HG03025 (cell line): Measurements from ENCODE around the gene C16orf96.

ENCODE experiments used
- ATAC-seq: cut with Tn5 transposase; IDR thresholded peaks from one replicate; pipeline ENCODE4 v1.9.1; 2021; ENCODE audit warnings: mild to moderate bottlenecking, moderate library complexity; ENCODE audit not compliant: unreplicated experiment, low FRiP score

Gene C16orf96

DNA sequence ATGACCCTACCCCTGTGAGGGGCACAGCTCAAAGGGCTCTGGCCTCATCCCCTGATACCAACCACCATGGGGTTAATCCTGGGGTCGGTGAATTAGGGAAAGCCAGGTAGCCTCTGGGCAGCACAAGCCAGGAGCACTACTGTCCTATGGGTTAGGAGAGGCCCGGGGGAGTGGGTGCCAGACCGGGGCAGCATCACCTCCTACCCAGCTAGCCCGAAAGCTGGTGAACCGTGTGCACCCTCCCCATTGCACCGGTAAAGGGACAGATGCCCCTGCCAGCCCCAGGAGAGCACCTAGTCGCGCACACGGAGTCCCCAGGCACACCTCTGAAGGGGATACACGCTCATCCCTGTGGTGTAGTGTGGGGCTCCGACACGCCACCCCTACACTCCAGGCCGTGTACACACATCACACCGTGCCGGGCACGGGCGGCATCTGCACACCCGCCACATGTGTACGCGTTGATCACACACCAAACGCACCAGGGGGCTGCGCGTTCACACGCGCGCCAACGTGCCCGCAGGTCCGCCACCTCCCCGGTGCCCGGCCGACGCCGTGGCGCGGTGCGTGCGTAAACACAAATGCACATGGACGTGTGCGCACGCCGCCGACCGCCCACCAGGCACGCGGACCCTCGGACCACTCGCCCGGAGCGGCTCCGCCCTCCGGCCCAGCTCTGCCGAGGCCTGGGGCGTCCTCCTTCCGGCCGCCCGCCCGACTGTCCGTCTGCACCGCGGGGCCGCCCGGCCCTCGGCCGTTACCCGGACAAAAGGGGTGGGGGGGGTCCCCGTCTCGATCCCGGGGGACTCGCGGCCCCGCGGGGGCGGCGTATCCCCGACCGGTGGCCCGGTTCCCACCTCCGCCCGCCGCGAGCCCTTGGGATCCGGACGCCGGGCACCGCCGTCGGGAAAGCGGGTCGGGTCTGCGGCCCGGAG lies 57.8 kb downstream of the C16orf96 start:
- no peak for ATAC-seq

DNA sequence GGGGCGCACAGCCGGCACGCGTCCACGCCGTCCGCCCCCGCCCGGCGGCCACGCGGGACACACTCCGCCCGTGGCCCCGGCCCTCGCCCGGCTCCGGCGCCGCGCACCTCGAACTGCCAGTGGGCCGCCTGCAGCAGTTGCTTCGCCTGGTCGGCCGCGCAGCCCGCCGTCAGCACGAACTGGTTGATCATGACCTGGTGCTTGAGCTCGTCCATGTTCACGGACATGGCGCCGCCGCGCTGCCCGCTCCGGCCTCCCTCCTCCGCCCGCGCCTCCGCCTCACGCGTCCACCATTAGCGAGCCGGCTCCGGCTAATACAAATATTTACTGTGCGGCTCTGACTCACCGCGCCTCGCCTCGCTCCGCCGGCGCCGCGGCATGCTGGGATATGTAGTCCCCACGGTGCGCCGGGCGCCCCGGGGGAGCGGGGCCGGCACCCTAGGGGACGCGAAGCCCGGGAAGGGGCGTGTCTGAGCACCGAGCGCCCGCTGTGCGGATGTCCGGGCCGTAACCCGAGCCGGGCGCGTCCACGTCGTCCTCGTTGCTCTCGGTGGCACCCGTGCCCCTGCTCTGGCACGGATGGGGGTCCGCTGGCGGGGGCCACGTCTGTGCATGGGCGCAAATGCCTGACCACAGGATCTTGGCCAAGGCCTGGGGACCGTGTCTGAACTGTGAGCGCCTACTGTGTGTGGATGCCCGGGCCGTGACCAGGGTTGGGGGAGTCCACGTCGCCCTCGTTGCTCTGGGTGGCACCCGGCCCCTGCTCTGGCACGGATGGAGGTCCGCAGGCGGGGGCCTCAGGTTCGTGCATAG lies 58.6 kb downstream of the C16orf96 start, which contains the start of gene UBALD1:
UBALD1 (minus strand) TSS at position 318 of the 813 bp plus-strand sequence; CDS start at position 227, 91 bp downstream.
- ATAC-seq, result peak; percentile 44

DNA sequence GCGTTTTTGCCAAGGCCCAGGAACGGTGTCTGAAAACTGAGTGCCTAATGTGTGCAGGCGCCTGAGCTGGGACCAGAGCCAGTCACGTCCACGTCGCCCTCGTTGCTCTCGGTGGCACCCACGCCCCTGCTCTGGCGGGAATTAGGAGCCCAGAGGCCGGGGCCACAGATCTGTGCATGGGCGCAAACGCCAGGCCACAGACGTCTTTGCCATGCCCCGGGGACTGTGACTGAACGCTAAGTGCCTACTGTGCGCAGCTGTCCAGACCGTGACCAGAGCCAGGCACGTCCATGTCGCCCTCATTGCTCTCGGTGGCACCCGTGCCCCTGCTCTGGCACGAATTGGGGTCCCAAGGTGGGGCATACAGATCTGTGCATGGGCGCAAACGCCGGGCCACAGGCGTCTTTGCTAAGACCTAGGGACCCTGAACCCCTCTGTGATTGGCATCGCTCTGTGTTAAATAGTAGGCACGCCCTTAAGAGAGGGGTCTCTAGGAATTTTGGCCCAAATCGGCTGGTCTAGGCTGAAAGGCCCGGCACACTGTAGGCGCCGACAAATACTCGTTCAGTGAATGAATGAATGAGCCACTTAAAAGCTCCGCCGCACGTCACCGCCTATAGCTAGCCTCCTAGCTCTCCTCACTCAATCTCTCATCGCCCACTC lies 59.4 kb downstream of the C16orf96 start:
- no peak for ATAC-seq

DNA sequence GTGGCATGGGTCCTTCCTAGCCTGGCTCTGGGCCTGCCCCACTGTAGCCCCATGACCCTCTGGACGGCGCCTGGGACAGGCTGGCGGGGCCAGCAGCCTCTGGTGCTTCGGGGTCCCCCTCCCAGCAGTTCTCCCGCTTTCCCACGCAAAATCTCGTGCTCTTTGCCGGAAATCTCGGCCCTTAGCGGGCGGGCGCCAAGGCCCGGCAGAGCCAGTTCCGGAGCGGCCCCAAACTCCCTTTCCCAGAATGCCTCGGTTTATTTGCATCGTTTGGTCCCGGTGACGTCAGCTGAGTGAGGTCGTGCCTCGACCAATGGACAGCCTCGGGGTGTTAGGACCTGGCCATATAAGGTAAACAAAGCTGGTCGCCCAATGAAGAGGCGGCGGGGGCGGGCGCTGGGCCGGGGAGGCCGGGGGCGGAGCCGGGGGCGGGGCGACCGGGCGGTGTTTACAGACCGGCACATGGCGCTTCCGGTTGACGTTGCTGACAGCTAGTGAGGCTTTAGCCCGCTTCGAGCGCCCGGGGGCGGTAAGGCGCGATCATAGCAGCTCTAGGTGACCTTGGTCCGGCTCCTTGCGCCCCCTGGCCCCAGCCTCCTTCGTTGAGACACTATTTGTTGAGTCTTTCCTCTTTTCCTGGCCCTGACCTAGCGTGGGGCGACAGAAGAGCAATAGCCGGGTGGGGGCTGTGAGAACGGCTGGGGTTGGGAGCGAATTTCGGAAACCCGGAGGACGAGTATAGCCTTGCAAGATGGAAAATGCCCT lies 60.1 kb downstream of the C16orf96 start:
- peak; percentile 72 for ATAC-seq

DNA sequence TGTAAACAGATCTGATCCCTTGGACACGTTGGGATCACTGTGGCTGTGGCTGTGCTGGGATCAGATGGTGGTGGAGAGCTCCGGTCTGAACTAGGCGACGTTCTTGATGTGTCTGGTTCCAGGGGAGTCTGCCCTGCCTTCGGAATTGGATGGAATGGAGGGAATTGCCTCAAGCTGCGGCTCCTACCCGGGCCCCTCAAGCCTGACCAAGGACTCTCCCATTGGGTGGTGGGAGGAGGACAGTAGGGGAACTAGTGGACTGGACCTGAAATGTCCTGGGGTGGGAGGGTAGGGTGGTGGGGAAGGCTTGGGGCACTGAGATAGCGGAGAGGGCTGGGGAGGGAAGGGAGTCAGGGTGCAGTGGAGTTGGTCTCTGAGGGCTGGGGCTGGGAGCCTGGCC lies 61.7 kb downstream of the C16orf96 start:
- ATAC-seq, result no peak

DNA sequence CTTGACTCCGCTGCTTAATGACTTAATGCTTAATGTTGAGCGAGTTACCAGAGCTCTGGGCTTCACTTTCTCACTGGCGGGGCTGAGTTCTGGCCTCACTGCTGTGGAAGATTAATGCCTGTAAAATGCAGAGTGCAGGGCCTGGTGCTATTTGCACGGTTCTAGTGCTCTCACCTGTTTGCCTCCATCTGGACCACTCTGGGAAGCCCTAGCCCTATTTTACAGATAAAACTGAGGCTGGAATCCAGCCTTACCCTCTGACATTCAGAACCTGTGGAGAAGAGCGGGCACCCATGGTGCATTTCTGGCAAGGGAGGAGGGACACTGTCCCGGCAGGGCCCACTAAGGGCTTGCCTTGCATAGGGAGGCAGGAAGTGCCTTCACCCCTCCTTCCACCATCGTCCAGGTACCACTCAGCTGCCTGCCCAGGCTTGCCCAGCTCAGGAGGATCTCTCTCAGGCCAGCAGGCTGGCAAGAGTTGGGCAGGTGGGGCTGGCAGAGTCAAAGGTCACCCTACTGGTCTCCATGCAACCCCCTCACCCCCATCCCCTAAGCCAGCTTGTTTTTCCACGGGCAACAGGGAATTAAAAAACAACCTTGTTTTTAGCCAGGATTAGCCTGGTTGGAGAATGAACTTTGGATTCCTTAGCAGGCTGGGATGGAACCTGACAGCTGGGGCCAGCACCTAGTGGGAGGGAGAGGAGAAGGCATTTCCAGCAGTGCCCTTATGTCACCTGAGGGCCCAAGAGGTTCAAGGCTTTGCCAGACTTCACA lies 62.7 kb downstream of the C16orf96 start:
- ATAC-seq, result no peak

DNA sequence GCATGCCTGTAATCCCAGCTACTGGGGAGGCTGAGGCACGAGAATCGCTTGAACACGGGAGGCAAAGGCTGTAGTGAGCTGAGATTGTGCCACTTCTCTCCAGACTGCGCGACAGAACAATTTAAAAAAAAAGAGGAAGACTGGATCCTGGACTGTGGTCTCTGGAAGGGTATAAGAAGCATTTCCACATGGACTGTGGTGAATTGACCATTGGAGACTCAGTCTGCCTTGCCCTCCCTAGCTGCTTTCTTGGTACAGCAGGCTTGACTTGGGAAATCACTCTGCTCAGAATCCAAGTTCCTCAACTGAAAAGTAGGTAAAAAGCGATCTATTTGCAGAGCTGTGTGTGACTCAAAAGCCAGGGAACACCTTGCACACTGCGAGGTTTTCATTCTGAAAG lies 67.5 kb downstream of the C16orf96 start:
- no peak for ATAC-seq

DNA sequence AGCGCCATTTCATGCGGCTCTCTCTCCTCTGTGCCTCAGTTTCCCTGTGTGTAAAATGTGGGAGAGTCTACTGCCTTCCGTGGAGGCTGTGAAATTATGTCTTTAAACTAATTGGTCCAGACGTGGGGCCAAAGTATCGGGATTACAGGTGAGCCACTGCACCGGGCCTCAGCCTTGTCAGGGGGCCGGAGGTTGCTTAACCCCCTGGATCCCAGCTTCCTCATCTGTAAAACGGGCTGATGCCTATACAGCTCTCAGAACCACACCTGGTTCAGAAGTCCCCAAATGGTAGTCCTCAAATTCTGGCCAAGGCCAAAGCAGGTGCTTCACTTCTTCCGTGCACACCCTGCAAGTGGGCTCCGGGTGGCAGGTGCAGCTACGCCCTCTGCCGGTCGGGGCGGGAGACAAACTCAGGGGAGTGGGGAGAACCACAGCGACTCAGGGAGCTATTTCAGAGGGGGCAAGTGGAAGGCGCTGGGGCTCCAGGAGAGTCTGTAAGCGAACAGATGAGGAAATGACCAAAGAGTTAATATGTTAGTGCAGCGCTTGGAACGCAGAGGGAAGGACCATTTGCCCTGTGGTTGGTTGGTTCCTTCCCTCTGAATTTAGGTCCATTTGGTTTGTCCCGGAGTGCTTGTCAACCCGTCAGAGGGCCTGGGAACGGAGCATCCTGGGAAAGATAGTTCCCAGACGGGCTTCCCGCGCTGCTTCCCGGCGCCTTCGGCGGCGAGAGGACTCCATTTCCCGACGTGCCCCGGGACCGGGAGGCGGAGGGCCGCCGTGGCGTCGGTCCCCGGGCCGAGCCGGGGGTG lies 68.1 kb downstream of the C16orf96 start, which contains the start of gene MGRN1:
MGRN1 (plus strand) TSS at position 812 of the 812 bp plus-strand sequence. CDS start 135 bp downstream, outside the sequence.
- ATAC-seq, result peak; percentile 58

DNA sequence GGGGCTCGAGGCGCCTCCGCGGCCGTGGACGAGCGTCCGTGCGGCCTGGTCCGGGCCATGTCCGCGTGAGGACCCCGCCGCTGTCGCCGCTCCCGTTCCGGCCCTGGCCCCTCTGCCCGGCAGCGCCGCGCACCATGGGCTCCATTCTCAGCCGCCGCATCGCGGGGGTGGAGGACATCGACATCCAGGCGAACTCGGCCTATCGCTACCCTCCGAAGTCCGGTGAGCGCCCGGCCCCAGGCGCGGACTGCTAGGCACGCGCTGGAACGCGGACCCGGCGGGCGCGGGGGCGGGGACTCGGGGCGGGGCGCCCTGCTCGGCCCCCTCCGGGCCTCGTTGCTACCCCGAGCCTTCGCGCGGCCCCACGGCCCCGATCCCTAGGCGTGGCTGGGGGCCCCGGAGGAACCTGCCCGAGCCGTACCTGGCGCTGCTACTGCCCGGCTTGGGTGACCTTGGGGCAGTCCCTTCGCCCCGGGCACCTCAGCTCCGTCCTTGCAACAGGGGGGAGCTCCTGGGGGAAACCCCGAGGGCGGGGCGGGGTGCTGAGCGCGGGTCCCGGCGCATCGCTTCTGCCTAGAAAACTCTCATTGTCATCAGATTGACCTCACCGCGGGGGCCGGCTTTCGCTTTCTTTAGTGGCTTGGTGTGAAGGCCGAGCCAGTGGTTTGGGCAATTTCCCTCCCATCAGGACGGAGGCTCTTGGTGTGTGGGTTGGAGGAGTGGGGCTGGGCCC lies 68.9 kb downstream of the C16orf96 start:
- peak; percentile 40 for ATAC-seq

DNA sequence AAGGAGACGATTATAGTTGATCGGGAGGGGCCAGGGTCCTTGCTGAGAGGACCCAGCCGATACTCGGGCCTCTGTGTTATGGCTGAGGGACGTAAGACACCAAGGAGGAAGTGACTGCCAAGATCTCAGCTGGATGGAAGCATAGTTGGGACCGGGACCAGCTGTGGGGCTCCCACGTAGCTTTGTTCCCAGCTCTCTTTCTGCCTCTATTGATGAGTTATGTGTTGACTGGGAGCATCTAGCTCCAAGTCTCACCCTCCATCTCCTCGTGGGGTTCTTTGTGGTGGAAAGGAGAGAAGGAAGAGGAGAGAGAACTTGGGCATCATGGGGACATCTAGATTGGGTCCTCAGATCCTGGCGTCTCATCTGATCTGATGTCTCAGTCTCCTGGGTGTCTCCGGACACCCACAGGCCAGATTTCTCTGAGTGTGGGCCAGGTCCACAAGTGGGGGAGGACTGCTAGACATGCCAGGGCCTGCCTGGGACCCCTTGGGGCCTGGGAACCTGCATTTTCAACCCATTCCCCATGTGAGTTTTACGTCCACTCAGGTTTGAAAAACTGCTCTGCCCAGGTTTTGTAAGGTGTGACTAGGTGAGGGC lies 69.5 kb downstream of the C16orf96 start:
- ATAC-seq, result peak; percentile 8

DNA sequence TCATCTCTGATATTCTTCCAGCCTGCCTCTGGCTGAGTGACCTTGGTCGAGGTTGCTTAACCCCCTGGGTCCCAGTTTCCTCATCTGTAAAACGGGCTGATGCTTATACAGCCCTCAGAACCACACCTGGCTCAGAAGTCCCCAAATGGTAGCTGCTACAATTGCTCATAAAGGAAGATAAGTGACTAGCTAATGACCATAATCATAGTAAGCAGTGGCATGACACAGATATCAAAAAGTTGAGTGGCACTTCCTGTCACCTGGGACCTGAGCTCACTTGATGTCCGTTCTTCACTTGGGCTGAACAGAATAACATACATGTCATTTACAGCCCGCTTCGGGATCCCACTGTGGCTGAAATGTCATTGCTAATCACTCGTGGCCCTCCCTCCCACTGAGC lies 70.3 kb downstream of the C16orf96 start:
- ATAC-seq, result no peak

DNA sequence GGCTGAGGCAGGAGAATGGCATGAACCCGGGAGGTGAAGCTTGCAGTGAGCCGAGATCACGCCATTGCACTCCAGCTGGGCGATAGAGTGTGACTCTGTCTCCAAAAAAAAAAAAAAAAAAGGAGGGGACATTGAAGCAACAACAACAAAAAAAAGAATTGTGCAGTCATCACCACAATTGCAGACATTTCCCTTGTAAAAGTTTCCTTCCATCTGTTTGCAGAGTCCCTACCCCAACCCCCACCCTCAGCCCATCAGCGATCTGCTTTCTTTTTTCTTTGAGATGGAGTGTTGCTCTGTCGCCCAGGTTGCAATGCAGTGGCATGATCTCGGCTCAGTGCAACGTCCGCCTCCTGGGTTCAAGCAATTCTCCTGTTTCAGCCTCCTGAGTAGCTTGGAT lies 72.1 kb downstream of the C16orf96 start:
- no peak for ATAC-seq

DNA sequence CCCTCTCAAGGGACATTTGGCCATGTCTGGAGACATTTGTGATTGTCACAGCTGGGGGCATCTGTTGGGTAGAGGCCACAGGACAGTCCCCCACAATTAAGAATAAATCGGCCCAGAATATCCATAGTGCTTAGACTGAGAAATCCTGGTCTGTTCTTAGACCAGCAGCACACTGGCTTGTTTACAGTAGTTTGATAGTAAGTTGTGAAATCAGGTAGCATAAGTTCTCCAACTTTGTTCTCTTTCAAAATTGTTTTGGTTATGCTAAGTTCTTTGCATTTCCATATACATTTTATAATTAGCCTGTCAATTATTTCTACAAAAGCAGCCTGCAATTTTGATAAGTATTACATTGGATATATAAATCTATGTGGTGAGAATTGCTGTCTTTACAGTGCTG lies 75.3 kb downstream of the C16orf96 start:
- ATAC-seq, result no peak

DNA sequence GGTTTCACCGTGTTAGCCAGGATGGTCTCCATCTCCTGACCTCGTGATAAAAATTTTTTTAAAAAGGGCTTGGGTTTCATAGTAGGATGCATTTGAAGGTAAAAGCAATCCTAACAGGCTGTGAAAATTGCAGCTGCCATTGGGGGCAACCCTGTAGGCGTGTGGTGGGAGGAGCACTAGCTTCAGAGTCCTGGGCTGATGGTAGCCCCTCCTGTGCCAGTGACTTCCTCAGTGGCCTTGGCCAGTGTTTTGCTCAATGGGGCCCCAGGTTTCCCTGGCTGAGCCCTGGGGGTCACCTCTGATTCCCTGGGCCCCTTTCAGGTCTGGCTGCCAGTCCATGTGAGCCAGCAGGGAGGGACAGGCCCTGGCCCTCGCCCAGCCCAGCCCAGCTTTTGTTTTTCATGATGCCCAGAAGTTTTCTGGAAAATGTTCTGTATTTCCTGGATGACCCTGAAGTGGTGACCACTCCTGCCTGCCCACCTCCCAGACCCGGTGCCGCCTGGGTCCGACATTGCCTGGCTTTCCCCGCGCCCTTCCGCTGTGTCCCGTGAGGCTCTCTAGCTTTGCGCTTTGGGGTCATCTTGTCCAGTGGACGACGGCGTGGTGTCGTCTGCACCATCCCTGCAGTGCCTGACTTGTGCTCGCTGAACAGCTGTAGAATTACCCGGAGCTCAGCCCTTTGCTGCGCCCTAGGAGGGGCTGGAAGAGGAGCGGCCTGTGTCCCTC lies 77.9 kb downstream of the C16orf96 start:
- ATAC-seq, result no peak

DNA sequence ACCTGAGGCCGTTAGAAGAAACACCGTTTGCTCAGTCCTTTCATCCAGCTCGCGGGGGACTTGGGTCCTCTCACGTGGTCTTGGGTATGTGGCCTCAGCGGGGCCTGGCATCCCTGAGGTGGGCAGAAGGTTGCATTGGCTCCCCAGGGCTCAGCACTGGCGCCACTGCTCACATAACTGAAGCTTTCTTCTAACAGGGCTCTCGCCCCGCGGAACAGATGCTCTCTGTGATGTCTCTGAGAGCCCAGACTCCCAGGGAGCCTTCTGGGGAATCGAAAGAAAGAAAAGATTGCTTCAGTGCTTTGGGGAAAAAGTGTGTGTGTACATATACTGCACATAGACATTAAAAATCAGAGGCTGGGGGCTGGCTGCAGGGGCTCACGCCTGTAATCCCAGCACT lies 78.6 kb downstream of the C16orf96 start:
- ATAC-seq, result no peak

DNA sequence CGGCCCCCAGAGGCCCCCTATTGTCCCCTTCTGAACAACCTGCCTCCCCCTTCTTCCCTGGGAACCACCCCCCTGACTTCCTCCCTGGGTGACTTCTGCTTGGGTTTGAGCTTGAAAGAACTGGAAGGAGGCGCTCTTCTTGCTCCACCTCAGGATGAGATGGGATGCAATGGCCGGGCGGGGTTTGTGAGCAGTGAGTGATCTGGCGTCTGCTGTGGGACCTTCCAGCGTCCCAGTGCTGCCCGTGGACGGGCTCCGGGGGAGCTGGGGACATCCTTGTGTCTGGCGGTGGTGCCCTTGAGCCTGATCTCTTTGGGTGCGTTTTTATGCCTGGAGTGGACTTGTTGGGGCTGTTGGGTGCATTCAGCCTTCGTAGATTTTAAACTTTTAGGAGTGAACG lies 80.1 kb downstream of the C16orf96 start:
- ATAC-seq, result no peak
